HG02798 (cell line): ENCODE measurements around the gene LDHD.
"Not testable (repeated sequence)": the region's sequence is repeated elsewhere in the genome, so short reads cannot be mapped to it uniquely, and the experiment has no call there.

Experiments used
- ATAC-seq: cut with Tn5 transposase; IDR thresholded peaks from one replicate; pipeline ENCODE4 v1.9.1; 2021; ENCODE audit warnings: mild to moderate bottlenecking; ENCODE audit not compliant: unreplicated experiment, poor library complexity

Gene LDHD

GRCh38 chr16:75100603-75100990 lies 16.0 kb downstream of the LDHD start:
- no peak for ATAC-seq

- no peak for ATAC-seq
Measured at GRCh38 chr16:75099738-75100602, 16.6 kb downstream of the LDHD start.

GRCh38 chr16:75099075-75099667 lies 17.4 kb downstream of the LDHD start:
- no peak for ATAC-seq

DNA sequence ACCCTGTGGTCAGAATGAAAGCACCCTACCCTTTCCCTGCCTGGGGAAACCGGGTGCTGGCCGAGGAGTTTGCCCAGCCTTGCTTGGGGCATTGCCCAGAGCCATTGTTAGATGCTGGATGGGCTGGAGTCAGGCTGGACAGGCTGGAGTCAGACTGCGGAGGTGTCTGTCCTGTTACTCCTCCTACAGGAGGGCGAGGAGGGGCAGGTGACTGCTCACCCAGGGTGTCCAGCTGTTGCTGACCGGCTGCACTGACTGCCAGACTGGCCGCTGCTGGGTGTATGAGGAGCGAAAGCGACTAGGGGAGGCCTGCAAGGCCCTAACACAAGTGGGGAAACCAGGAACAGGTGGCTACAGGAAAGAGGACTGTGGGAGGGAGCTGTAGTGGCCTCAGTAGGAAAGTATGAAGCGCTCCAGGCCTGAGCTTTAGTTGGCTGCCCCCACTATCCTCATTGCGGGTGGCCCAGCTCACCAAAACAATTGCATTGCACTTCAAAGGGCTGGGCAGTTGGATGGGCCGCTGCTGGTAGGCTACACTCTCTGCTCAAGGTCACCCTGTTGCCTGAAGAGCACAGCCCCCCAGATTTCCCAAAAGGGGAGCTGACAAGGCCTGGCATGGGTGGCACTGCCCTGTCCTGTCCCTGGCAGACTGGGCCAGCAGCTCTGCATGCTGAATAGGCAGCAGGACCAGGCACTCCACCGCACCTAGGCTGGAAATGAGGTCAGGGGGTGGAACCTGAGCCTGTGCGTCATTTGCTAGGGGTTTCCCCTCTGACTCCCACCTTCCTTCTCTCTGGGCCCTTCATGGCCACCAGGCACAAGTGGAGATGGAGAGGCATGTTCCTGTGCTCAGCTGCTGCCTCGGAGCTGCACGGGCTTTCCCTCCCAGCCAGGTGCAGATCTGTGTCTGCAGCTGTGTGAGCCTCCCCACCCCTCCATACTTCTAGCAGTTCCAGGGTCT lies 18.4 kb downstream of the LDHD start:
- peak; percentile 57 for ATAC-seq

DNA sequence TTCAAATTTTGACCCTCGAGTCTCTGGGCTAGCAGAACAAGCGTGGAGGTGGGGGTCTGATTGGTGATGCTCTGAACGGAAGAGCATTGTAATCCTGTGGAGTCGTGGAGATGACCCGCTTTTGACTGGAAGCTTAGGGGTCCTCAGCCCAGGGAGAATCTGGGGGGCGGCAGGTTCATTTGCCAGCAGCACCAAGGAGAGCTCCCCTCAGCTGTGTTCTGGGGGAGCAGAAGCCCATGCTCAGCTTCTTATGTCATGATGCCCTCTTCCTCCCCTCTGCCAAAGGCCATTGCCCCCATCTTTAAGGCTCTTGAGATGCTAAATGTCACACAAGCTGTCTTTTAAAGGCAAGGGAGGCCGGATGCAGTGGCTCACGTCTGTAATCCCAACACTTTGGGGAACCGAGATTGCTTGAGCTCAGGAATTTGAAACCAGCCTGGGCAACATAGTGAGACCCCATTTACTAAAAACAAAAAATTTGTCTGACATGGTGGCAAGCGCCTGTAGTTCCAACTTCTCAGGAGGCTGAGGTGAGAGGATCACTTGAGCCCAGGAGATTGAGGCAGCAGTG lies 19.3 kb downstream of the LDHD start:
- ATAC-seq, result no peak

DNA sequence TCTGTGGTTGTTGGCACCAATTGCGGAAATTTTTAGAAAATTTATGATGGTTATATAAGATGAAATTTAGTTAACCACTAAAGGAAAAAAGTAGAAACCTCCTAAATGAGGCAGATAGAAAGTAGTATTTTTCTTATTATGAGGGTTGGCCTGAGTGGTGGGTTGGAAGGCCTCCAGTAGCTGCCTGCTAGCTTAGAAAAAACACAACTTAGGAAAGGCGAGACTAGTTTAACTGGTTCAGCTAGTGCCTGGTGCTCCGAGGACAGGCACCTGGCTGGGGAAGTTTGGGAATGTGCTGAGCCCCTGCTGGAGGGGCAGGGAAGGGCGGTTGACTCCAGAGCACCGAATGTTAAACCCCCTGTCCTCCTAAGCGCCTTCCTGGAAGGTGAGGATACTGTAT lies 19.9 kb downstream of the LDHD start:
- no peak for ATAC-seq

DNA sequence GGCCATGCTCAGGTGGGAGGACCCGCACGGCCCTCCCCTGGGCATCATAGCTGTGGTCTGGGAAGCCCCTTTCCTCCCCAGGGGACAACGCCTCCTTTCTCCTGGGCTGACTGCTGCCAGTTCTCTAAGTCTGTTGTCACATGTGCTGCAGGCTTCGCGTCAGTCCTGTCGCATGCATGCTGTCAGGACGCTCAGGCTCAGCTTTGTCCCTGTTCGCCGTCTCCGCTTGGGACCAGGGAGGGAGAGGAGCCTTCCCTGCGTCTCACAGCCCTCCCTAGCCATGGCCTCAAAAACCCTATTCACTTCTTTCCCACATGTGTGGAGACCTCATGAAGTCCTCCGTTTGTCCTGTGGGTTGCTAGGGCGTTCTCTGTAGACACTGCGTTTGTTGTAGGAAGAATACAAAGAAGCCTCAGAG lies 21.4 kb downstream of the LDHD start:
- no peak for ATAC-seq

- no peak for ATAC-seq
Measured at GRCh38 chr16:75093598-75094540, 22.7 kb downstream of the LDHD start.

DNA sequence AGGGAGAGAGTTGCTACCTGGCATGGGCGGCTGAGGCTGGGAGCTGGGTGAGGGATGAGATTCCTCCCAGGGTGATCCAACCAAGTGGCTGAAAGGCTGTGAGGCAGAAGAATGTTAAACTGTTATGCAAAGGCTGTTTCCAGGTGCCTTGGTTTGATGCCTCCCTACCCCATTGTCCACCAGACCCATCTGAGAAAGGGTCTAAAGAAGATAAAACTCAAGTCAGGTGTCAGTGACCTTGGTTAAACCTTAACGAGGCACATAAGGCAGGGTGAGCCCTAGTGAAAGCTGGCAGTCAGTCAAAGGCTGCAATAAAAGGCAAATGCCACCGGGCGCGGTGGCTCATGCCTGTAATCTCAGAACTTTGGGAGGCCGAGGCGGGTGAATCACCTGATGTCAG lies 23.8 kb downstream of the LDHD start:
- no peak for ATAC-seq

DNA sequence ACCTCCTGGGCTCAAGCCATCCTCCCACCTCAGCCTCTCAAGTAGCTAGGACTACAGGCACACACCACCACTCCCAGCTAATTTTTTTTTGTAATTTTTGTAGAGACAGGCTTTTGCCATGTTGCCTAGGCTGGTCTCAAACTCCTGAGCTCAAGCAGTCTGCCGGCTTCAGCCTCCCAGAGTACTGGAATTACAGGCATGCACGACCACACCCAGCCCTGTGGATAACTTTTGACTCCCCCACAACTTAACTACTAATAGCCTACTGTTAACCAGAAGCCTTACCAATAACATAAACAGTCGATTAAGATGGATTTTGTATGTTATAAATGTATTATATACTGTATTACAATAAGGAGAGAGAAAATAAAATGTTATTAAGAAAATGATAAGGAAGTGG lies 25.0 kb downstream of the LDHD start:
- ATAC-seq, result not testable (repeated sequence)

- ATAC-seq, result not testable (repeated sequence)
Measured at GRCh38 chr16:75090899-75091298, 25.7 kb downstream of the LDHD start.

DNA sequence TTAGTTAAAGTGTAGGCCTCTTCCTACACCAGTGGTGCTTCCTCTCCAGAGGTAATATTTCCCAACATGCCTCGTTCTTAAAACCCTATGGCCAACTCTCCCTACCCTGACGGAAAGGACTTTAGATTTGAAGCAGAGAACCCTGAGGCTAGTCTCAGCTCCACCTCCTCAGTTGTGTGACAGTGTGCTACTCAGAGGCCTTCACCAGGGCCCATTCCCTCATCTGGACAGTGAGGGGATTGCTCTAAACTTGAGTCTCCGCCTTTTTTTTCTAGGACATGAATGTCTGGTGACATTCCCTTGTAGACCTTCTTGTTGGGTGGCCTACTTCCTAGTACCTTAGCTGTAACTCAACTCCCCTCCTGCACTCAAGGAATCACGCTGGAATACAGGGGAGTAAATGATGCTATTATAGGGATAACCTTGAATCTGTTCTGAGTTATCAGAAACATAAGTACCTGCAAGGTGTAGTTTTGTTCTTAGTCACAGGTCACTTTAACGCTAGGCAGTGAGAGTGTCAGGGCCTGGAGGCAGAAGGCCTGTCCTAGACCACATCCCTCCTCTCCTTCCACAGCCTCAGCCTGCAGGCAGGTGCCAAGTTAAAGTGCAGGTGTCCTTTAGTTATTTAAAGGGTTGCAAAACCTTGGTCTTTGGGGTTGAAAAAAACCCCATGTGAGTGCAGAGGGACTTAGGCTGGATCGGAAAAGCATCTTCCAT lies 26.9 kb downstream of the LDHD start:
- ATAC-seq, result no peak

DNA sequence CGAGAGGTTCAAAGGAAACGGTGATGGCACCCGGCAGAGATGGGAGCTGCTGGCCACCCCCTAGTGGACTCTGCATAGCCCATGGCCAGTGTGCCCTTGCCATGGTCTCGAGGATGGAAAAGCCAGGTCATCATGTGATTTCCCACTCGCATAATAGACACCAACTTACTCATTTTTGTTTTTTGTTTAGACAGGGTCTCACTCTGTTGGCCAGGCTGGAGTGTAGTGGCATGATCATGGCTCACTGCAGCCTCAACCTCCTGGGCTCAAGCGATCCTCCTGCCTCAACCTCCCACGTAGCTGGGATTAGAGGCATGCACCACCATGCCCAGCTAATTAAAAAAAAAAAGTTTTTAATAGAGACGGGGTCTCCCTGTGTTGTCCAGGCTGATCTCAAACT lies 27.6 kb downstream of the LDHD start:
- no peak for ATAC-seq

- no peak for ATAC-seq
Measured at GRCh38 chr16:75088216-75088615, 28.4 kb downstream of the LDHD start.

- ATAC-seq, result no peak
Measured at GRCh38 chr16:75087375-75087979, 29.1 kb downstream of the LDHD start.

DNA sequence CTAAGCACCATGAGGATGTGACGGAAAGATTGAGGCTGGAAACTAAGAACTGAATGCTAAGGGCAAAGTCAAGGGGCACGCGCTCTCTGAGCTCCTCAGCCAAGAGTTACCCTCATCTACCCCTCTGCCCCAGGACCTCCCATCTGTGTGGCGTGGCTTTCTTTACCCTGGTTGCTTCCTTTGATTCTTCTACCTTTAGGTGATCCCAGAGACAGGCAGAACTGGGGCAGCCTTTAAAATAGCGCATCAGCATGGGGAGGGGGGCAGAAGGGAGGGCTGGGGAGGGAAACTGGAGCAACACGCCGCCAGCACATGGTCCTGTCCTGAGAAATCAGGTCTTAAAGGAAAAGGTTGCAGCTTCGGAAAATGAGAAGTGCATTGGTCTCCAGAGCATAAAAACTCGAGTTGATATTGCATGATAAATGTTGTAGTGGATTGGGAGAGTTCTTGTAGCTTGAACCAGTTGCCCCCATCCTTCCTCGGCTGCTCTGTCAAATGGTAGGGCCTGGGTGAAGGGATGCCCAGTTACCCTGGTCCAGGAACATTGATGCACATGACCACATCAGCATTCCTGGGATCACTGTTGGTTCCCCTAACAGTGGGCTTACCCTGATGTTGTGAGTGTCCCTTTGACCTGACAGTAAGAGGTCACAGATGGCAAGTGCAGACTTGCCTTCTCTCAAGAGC lies 29.7 kb downstream of the LDHD start:
- no peak for ATAC-seq

- no peak for ATAC-seq
Measured at GRCh38 chr16:75086281-75086680, 30.3 kb downstream of the LDHD start.

GRCh38 chr16:75085556-75085955 lies 31.0 kb downstream of the LDHD start:
- no peak for ATAC-seq
